ENCODE results near the gene PIP5K1B. TPM values are rescaled to one million over a fixed set of nuclear protein-coding genes. Genes with fewer than 3 reads are reported as not detected.

Gene PIP5K1B
- total and polyA plus RNA-seq, 10 of the 15 experiments (the other 5 are each of a cell fraction or from before 2014, with no cell fraction given) = 6.8 to 16.3 (median 10.6) TPM

- FAIRE-seq (no peak), DNase-seq (ENCODE audit: low read depth, low spot score) (no peak), ATAC-seq (no peak)
- ChIA-PET SMC1A (ENCODE audit: uncharacterized antibody, unreplicated experiment) (no interaction called here), POLR2A (no interaction called here), RAD21 (ENCODE audit: unreplicated experiment) (no interaction called here), CTCF (no interaction called here)
- Histone ChIP-seq H3K36me3 (ENCODE audit: control insufficient read depth in 2 of 2, insufficient read depth in 2 of 2, low read length in 1 of 2) (no peaks in the 10 kb centered on the region; a peak in 1 of 4 replicates), H3K27me3 (replicated peaks in 1 of 2; ENCODE audit: control insufficient read depth in 2 of 2, insufficient read depth in 2 of 2, low read length in 1 of 2) (no peaks in the 10 kb centered on the region), H3K9ac (ENCODE audit: control insufficient read depth, insufficient read depth, low read length) (no peak overlapping the region), H3K79me2 (ENCODE audit: control insufficient read depth, insufficient read depth, low read length) (no peaks in the 10 kb centered on the region), H2AFZ (ENCODE audit: control insufficient read depth, low read depth, low read length) (no peak overlapping the region), H3K27ac (ENCODE audit: control insufficient read depth, insufficient read depth) (no peak overlapping the region), H3K4me1 (ENCODE audit: control insufficient read depth, insufficient read depth, low read length) (no peaks in the 10 kb centered on the region), H4K20me1 (ENCODE audit: control insufficient read depth, insufficient read depth) (no peaks in the 10 kb centered on the region), H3K4me2 (ENCODE audit: control insufficient read depth, insufficient read depth) (no peak overlapping the region), H3K9me3 (replicated peaks; ENCODE audit: control insufficient read depth, insufficient read depth, low read length) (no peaks in the 10 kb centered on the region), H3K4me3 (no peak overlapping the region)
- intact Hi-C loops (cut with micrococcal nuclease; ENCODE audit: unreplicated experiment) = no loop called here
- no TSS peak for BruUV-seq (replicated peaks)
- in situ Hi-C loops (cut with MboI) = no loop called here
- 86% methylated on average over 4 of the region's 4 CpGs for WGBS (ENCODE audit: insufficient coverage, insufficient replicate concordance, low lambda C conversion rate, missing lambda C conversion rate)
- TF ChIP-seq, protein P1, sequence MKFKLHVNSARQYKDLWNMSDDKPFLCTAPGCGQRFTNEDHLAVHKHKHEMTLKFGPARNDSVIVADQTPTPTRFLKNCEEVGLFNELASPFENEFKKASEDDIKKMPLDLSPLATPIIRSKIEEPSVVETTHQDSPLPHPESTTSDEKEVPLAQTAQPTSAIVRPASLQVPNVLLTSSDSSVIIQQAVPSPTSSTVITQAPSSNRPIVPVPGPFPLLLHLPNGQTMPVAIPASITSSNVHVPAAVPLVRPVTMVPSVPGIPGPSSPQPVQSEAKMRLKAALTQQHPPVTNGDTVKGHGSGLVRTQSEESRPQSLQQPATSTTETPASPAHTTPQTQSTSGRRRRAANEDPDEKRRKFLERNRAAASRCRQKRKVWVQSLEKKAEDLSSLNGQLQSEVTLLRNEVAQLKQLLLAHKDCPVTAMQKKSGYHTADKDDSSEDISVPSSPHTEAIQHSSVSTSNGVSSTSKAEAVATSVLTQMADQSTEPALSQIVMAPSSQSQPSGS (IDR thresholded peaks at IDR 0.05; ENCODE audit: low read length) = no peak
- TF ChIP-seq HCFC1 (IDR thresholded peaks at IDR 0.05; ENCODE audit: low read length) = no peak
Measured at GRCh38 chr9:68860419-68860818, 155.4 kb downstream of the PIP5K1B start.

- ChIA-PET CTCF (no interaction called here), POLR2A (no interaction called here), RAD21 (ENCODE audit: unreplicated experiment) (no interaction called here), SMC1A (ENCODE audit: uncharacterized antibody, unreplicated experiment) (no interaction called here)
- no peak overlapping the region for H3K4me2 ChIP-seq (ENCODE audit: control insufficient read depth, insufficient read depth)
- 98% methylated on average over 9 of the region's 9 CpGs for WGBS (ENCODE audit: insufficient coverage, insufficient replicate concordance, low lambda C conversion rate, missing lambda C conversion rate)
- no peak for TF ChIP-seq ZNF207 (IDR thresholded peaks at IDR 0.05; ENCODE audit: borderline replicate concordance)
- no peak for TF ChIP-seq MTA3 (IDR thresholded peaks at IDR 0.05; ENCODE audit: borderline replicate concordance, low read length)
- TF ChIP-seq, protein P1 (IDR thresholded peaks at IDR 0.05; ENCODE audit: low read length) = no peak
- no peak for TF ChIP-seq CHD4 (IDR thresholded peaks at IDR 0.05)
- TF ChIP-seq CEBPB (IDR thresholded peaks at IDR 0.05; ENCODE audit: borderline replicate concordance in 1 of 2, low read depth in 2 of 2, low read length in 2 of 2) = no peak
- no peak for TF ChIP-seq NR2C1 (IDR thresholded peaks at IDR 0.05)
- TF ChIP-seq NKRF (conservative IDR thresholded peaks at IDR 0.05) = no peak
- no peak for TF ChIP-seq YY1 (IDR thresholded peaks at IDR 0.05; ENCODE audit: low read depth, low read length)
- no peak for TF ChIP-seq SUZ12 (IDR thresholded peaks at IDR 0.05; ENCODE audit: unreplicated experiment)
- no peak for TF ChIP-seq CHD1 (IDR thresholded peaks at IDR 0.05; ENCODE audit: low read depth, low read length)
- no peak for TF ChIP-seq RBBP5 (conservative IDR thresholded peaks at IDR 0.05)
- H3K9me3 ChIP-seq (replicated peaks; ENCODE audit: control insufficient read depth, insufficient read depth, low read length) = no peaks in the 10 kb centered on the region
- no peak overlapping the region for H3K9ac ChIP-seq (ENCODE audit: control insufficient read depth, insufficient read depth, low read length)
- BruUV-seq (replicated peaks) = no TSS peak
- no peak overlapping the region for H3K27ac ChIP-seq (ENCODE audit: control insufficient read depth, insufficient read depth)
- in situ Hi-C loops (cut with MboI) = no loop called here
- no peak for ATAC-seq
- no peak for FAIRE-seq
- no peaks in the 10 kb centered on the region for H3K4me1 ChIP-seq (ENCODE audit: control insufficient read depth, insufficient read depth, low read length)
- H4K20me1 ChIP-seq (ENCODE audit: control insufficient read depth, insufficient read depth) = no peaks in the 10 kb centered on the region
- H3K79me2 ChIP-seq (ENCODE audit: control insufficient read depth, insufficient read depth, low read length) = no peaks in the 10 kb centered on the region
- peaks cover 0 to 3% of the 10 kb centered on the region in 2 experiments; a peak in 1 of 4 replicates for H3K36me3 ChIP-seq (ENCODE audit: control insufficient read depth in 2 of 2, insufficient read depth in 2 of 2, low read length in 1 of 2)
- no peak overlapping the region for H2AFZ ChIP-seq (ENCODE audit: control insufficient read depth, low read depth, low read length)
- no peak overlapping the region for H3K4me3 ChIP-seq
- intact Hi-C loops (cut with micrococcal nuclease; ENCODE audit: unreplicated experiment) = no loop called here
- H3K27me3 ChIP-seq (replicated peaks in 1 of 2; ENCODE audit: control insufficient read depth in 2 of 2, insufficient read depth in 2 of 2, low read length in 1 of 2) = no peaks in the 10 kb centered on the region
- DNase-seq (ENCODE audit: low read depth, low spot score) = no peak
Measured at GRCh38 chr9:68861436-68861835, 156.4 kb downstream of the PIP5K1B start.
